ENCODE data around the gene THOP1.

THOP1 gene

GRCh38 chr19:2762783-2763496 lies 22.4 kb upstream of the THOP1 start:
- no peak for DNase-seq (ENCODE audit: low read depth in 2 of 2)

GRCh38 chr19:2763687-2764086 lies 21.6 kb upstream of the THOP1 start:
- no peak for DNase-seq (ENCODE audit: low read depth in 2 of 2)

GRCh38 chr19:2764945-2765344 lies 20.4 kb upstream of the THOP1 start:
- no peak for DNase-seq (ENCODE audit: low read depth in 2 of 2)

GRCh38 chr19:2765376-2765775 lies 19.9 kb upstream of the THOP1 start:
- no peak for DNase-seq (ENCODE audit: low read depth in 2 of 2)

- no peak for DNase-seq (ENCODE audit: low read depth in 2 of 2)
These were observed 18.5 kb upstream of the THOP1 start for GRCh38 chr19:2766594-2767372.

- DNase-seq (ENCODE audit: low read depth in 2 of 2) = no peak
These were observed 17.6 kb upstream of the THOP1 start for GRCh38 chr19:2767688-2768087.

GRCh38 chr19:2768365-2769132 lies 16.8 kb upstream of the THOP1 start:
- DNase-seq (ENCODE audit: low read depth in 2 of 2) = no peak

GRCh38 chr19:2769218-2769617 lies 16.1 kb upstream of the THOP1 start:
- no peak for DNase-seq (ENCODE audit: low read depth in 2 of 2)

- DNase-seq (ENCODE audit: low read depth in 2 of 2) = no peak
These were observed 15.0 kb upstream of the THOP1 start for GRCh38 chr19:2770055-2771013.

GRCh38 chr19:2771786-2772674 lies 13.3 kb upstream of the THOP1 start:
- no peak for DNase-seq (ENCODE audit: low read depth in 2 of 2)

GRCh38 chr19:2774083-2774679 lies 11.1 kb upstream of the THOP1 start:
- no peak for DNase-seq (ENCODE audit: low read depth in 2 of 2)

GRCh38 chr19:2774953-2775555 lies 10.2 kb upstream of the THOP1 start:
- DNase-seq (ENCODE audit: low read depth in 2 of 2) = no peak

- DNase-seq (ENCODE audit: low read depth in 2 of 2) = peak; percentile 64 to 73
These were observed 9.5 kb upstream of the THOP1 start for GRCh38 chr19:2775556-2776430.

GRCh38 chr19:2777952-2778683 lies 7.2 kb upstream of the THOP1 start:
- no peak for DNase-seq (ENCODE audit: low read depth in 2 of 2)

- no peak for DNase-seq (ENCODE audit: low read depth in 2 of 2)
These were observed 6.1 kb upstream of the THOP1 start for GRCh38 chr19:2779121-2779740.

GRCh38 chr19:2780284-2780683 lies 5.0 kb upstream of the THOP1 start:
- no peak for DNase-seq (ENCODE audit: low read depth in 2 of 2)

- no peak for DNase-seq (ENCODE audit: low read depth in 2 of 2)
These were observed 2.9 kb upstream of the THOP1 start for GRCh38 chr19:2782329-2782935.

All from stimulated activated CD8-positive, alpha-beta memory T cell treated with anti-CD3 and anti-CD28 coated beads, Interleukin-2, amount 100 ng/mL, for 48 hours (primary cell).